Heart left ventricle (tissue), 16 donors: Measurements from ENCODE around the gene ATAD3B. TPM values are rescaled to one million over a fixed set of nuclear protein-coding genes. Genes with fewer than 3 reads are reported as not detected.
"Not testable (repeated sequence)": the region's sequence is repeated elsewhere in the genome, so short reads cannot be mapped to it uniquely, and the experiment has no call there.

ENCODE experiments used
- ATAC-seq, 4 donors: fragments of 200-7000 bp; cut with Tn5 transposase; one replicate each; pipeline ENCODE4 v1.9.1; 2020 to 2022; ENCODE audit warnings: moderate library complexity in 4 of 4, mild to moderate bottlenecking in 3 of 4, moderate number of reproducible peaks in 1 of 4
- DNase-seq, 5 donors: peaks; one replicate each; pipeline ENCODE4 v3.0.0-alpha.2; 2020
- H3K27ac ChIP-seq, 12 donors: fragments of 200-600 bp; sonication (generic) in 4 of 12; one replicate each; pipeline versions ENCODE4 v1.5.0 to v1.8.0; 2016 to 2022; ENCODE audit warnings: mild to moderate bottlenecking in 2 of 12
- H3K27me3 ChIP-seq, 9 donors: fragments of 200-600 bp; sonication (generic) in 2 of 9; one replicate each; pipeline versions ENCODE4 v1.5.1 to v1.8.0; 2016 to 2022; ENCODE audit warnings: mild to moderate bottlenecking in 3 of 9
- H3K36me3 ChIP-seq, 9 donors: fragments of 200-600 bp; sonication (generic) in 2 of 9; one replicate each; pipeline versions ENCODE4 v1.5.0 to v1.8.0; 2018 to 2022; ENCODE audit warnings: mild to moderate bottlenecking in 2 of 9
- H3K4me1 ChIP-seq, 12 donors: fragments of 200-600 bp; sonication (generic) in 4 of 12; one replicate each; pipeline versions ENCODE4 v1.5.0 to v1.8.0; 2016 to 2022; ENCODE audit warnings: mild to moderate bottlenecking in 3 of 12
- H3K4me3 ChIP-seq, 12 donors: fragments of 200-600 bp; sonication (generic) in 4 of 12; one replicate each; pipeline versions ENCODE4 v1.5.0 to v1.8.0; 2017 to 2022; ENCODE audit warnings: mild to moderate bottlenecking in 9 of 12, moderate library complexity in 4 of 12
- H3K9me3 ChIP-seq, 12 donors: fragments of 200-600 bp; sonication (generic) in 4 of 12; one replicate each; pipeline versions ENCODE4 v1.5.0 to v1.8.0; 2016 to 2022; ENCODE audit warnings: mild to moderate bottlenecking in 1 of 12
- POLR2A ChIP-seq, 2 donors: fragments of 450-650 bp; IDR thresholded peaks; one replicate each; pipeline ENCODE4 v1.6.1; 2017; ENCODE audit warnings: antibody characterized with exemption in 2 of 2, mild to moderate bottlenecking in 2 of 2, moderate library complexity in 2 of 2
- WGBS, 4 donors: extraction: QIAGEN DNeasy Blood & Tissue Kit in 2 of 4; methylation state at CpG; one replicate each; pipeline versions ENCODE4 v1.1.5 to v1.1.7; 2013 to 2018; 5-methylcytosine and 5-hydroxymethylcytosine counted together
- intact Hi-C, 10 donors: fragments of 100-400 bp; cut with DNase I; formaldehyde crosslinking; loops; one replicate each; pipeline versions ENCODE4 v1.11.1 to v1.14.2; 2022
- polyA plus RNA-seq, 2 donors: library from polyadenylated mRNA; stranded (reverse); fragments of 200-250 nt; gene quantifications; one replicate each; pipeline ENCODE4 v1.2.3, GENCODE V29; 2013
- total RNA-seq, 9 donors: library from RNA; depleted of rRNA in 2 of 9; stranded (reverse); fragments of >200 nt in 2 of 9; fragmentation: NEBNext Ultra II Directional in 3 of 9; extraction: Animal tissue kit (Norgen Biotek cat#: 25700) in 3 of 9; gene quantifications; one replicate each; pipeline versions ENCODE4 v1.1.0 to v1.2.4, GENCODE V29; 2016 to 2023
- TF ChIP-seq, protein P1 (sequence below), 12 donors: fragments of 200-600 bp; sonication (generic) in 4 of 12; IDR thresholded peaks; one replicate each; pipeline versions ENCODE4 v1.5.0 to v1.8.0; 2018 to 2022; ENCODE audit warnings: antibody characterized with exemption in 12 of 12, mild to moderate bottlenecking in 5 of 12
- donor health status: ischemic (EF 13 %, LVEDD 7.1; RV severe dilation, severe dysfunction).
- donor health status: healthy with polysubstance abuse.
- donor health status: DM: no; HTN: yes; CAD: no.
- donor health status: DM: no; HTN: no; CAD: no.
- donor health status: ischemic (EF 25% LVEDD 6.9; RV normal size, moderate dysfunction).
- donor health status: ischemic (EF 25% LVEDD 5.7; RV mildly dilated, moderate dysfunction).
- donor health status: healthy.
- donor health status: DM: yes; HTN: yes; CAD: no.
- donor health status: ischemic (EF 35%, LVEDD 5.7; RV mildly dilated, moderate dysfunction).
- donor health status: nonischemic (EF 11% LVEDD 7.7; RV severe dilation, severe dysfunction).
- donor health status: DM: yes; HTN: yes; CAD: no.
- donor health status: PGD.
- donor health status: ischemic (EF 29% LVEDD 5.4; RV normal size, mild dysfunction).
- donor health status: nonischemic (EF 23%, LVEDD 6.1; RV moderate dilation, normal function).

Gene ATAD3B
- total and polyA plus RNA-seq, 11 donors, result 2.2 to 15.6 (median 7.0) TPM

- H3K27me3 ChIP-seq, H3K36me3 ChIP-seq, H3K9me3 ChIP-seq: not testable (repeated sequence)
- Histone ChIP-seq H3K4me3 (peak overlapping the region in 10 of 12 donors; percentile 5 to 46 (median 32)), H3K27ac (peak overlapping the region; percentile 19 to 86 (median 76)), H3K4me1 (peaks cover 0 to 15% (median 7%) of the 10 kb centered on the region in 12 donors)
- 33 to 43% (median 37%) methylated on average over 16 of the region's 16 CpGs for WGBS, 4 donors
- peak; percentile 55 to 83 (median 66) for DNase-seq
- intact Hi-C loops, result loop anchor here in 6 of 10 donors (5.0 to 10.0 kb wide), 3 partner anchors 63 to 130 kb away; partner anchors contain the start of genes AURKAIP1 (in 5 of the 6) and MRPL20 (in 3 of the 6)
- TF ChIP-seq, protein P1, sequence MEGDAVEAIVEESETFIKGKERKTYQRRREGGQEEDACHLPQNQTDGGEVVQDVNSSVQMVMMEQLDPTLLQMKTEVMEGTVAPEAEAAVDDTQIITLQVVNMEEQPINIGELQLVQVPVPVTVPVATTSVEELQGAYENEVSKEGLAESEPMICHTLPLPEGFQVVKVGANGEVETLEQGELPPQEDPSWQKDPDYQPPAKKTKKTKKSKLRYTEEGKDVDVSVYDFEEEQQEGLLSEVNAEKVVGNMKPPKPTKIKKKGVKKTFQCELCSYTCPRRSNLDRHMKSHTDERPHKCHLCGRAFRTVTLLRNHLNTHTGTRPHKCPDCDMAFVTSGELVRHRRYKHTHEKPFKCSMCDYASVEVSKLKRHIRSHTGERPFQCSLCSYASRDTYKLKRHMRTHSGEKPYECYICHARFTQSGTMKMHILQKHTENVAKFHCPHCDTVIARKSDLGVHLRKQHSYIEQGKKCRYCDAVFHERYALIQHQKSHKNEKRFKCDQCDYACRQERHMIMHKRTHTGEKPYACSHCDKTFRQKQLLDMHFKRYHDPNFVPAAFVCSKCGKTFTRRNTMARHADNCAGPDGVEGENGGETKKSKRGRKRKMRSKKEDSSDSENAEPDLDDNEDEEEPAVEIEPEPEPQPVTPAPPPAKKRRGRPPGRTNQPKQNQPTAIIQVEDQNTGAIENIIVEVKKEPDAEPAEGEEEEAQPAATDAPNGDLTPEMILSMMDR (IDR thresholded peaks at IDR 0.05), result peak; percentile 55 to 77 (median 60)
- peak; percentile 16 to 52 (median 33) for ATAC-seq
These were observed 33.3 kb downstream of the ATAD3B start for GRCh38 chr1:1504777-1505365.

DNA sequence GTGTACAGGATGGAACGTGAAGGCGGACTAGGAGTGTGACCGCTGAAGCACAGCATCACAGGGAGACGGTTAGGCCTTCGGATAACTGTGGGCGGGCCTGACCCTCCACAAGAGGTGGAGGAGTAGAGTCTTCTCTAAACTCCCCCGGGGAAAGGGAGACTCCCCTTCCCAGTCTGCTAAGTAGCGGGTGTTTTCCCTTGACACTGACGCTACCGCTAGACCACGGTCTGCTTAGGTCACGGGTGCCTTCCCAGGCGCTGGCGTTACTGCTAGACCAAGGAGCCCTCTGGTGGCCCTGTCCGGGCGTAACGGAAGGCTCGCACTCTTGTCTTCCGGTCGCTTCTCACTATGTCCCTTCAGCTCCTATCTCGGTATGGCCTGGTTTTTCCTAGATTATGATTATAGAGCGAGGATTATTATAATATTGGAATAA is 33.8 kb downstream of the ATAD3B start:
- H3K27me3 ChIP-seq, H3K9me3 ChIP-seq, H3K36me3 ChIP-seq: not testable (repeated sequence)
- intact Hi-C loops, result loop anchor here in 6 of 10 donors (10.0 kb wide), 2 partner anchors 101 to 131 kb away; partner anchors contain the start of genes AURKAIP1 (in 5 of the 6) and MRPL20 (in 3 of the 6)
- Histone ChIP-seq H3K27ac (peak overlapping the region; percentile 19 to 86 (median 76)), H3K4me3 (peak overlapping the region in 10 of 12 donors; percentile 5 to 46 (median 32)), H3K4me1 (peaks cover 0 to 15% (median 7%) of the 10 kb centered on the region in 12 donors)
- ATAC-seq, result peak in 3 of 4 donors; percentile 40 to 77 (median 58)
- 2 to 25% (median 8%) methylated on average over 10 to 17 of the region's 22 CpGs for WGBS, 4 donors
- TF ChIP-seq, protein P1 (IDR thresholded peaks at IDR 0.05), result peak in 10 of 12 donors; percentile 17 to 48 (median 31)
- peak in 4 of 5 donors; percentile 39 to 63 (median 54) for DNase-seq

DNA sequence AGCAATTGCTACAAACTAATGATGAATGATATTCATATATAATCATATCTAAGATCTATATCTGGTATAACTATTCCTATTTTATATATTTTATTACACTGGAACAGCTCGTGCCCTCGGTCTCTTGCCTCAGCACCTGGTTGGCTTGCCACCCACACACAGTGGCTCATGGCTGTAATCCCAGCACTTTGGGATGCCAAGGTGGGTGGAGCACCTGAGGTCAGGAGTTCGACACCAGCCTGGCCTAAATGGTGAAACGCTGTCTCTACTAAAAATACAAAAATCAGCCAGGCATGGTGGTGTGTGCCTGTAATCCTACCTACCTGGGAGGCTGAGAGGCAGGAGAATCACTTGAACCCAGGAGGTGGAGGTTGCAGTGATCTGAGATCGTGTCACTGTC is 34.2 kb downstream of the ATAD3B start:
- not testable (repeated sequence) for H3K9me3 ChIP-seq, H3K27me3 ChIP-seq, H3K36me3 ChIP-seq, DNase-seq, ATAC-seq
- H3K4me1 ChIP-seq, result peaks cover 0 to 16% (median 10%) of the 10 kb centered on the region in 12 donors
- WGBS, 4 donors, result 79 to 82% (median 79%) methylated on average over 5 of the region's 5 CpGs
- peak overlapping the region in 11 of 12 donors; percentile 26 to 86 (median 74) for H3K27ac ChIP-seq
- peak overlapping the region in 4 of 12 donors; percentile 32 to 46 (median 42) for H3K4me3 ChIP-seq
- intact Hi-C loops, result loop anchor here in 6 of 10 donors (10.0 kb wide), 2 partner anchors 101 to 131 kb away; partner anchors contain the start of genes AURKAIP1 (in 5 of the 6) and MRPL20 (in 3 of the 6)

DNA sequence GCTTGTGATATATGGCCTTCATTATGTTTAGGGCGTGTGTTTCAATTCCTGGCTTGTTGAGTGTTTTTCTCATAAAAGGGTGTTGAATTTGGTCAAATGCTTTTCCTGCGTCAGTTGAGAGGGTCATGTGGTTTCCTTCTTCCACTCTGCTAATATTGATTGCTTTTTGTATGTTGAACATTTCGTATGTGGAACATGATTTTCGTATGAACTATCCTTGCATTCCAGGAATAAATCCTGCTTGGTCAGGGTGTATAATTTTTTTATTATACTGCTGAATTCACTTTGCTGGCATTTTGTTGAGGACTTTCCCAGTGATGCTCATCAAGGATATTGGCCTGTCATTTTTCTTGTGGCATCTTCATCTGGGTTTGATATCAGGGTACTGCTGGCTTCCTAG is 35.7 kb downstream of the ATAD3B start:
- ATAC-seq, result no peak
- Histone ChIP-seq H3K9me3 (no peaks in the 10 kb centered on the region), H3K27me3 (no peaks in the 10 kb centered on the region), H3K4me1 (peaks cover 0 to 23% (median 15%) of the 10 kb centered on the region in 12 donors), H3K27ac (no peak overlapping the region), H3K4me3 (no peak overlapping the region), H3K36me3 (no peaks in the 10 kb centered on the region)
- no peak for TF ChIP-seq POLR2A (IDR thresholded peaks at IDR 0.05)
- TF ChIP-seq, protein P1 (IDR thresholded peaks at IDR 0.05), result no peak
- no peak for DNase-seq
- 92 to 96% (median 95%) methylated on average over 4 of the region's 4 CpGs for WGBS, 4 donors
- intact Hi-C loops, result loop anchor here in 6 of 10 donors (10.0 kb wide), 2 partner anchors 103 to 133 kb away; partner anchors contain the start of genes AURKAIP1 (in 5 of the 6) and MRPL20 (in 3 of the 6)

DNA sequence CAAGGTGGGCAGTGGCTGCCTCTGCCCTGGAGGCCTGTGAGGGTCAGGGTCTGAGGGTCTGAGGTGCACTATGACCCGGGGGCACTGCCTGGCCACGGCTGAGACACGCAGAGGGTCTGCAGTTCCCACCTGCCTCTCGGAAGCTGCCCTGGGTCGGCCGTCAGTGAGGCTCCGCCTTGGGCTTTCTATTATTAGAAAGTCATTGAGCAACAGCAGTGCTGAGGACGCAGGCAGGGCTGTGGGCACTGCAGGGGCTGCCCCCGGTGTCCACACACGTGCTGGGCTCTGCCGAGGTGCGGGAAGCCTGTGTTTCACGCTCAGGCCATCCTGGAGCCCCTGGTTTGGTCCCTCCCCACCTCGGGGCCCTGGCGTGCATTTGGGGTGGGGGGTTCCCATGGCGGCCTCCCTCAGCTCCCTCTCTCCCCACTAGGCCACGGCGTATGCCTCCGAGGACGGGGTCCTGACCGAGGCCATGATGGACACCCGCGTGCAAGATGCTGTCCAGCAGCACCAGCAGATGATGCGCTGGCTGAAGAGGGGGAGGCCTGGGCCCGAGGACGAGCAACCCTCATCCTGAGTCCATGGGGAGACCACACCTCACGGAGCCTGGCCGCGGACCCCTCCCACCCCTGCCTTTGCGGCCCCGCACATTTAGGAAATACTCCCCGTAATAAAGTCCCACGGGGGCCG is 37.4 kb downstream of the ATAD3B start:
- not testable (repeated sequence) for H3K9me3 ChIP-seq, H3K4me3 ChIP-seq, H3K27me3 ChIP-seq, H3K36me3 ChIP-seq
- peak overlapping the region in 7 of 12 donors; percentile 17 to 70 (median 50) for H3K27ac ChIP-seq
- DNase-seq, result peak in 2 of 5 donors; percentile 57 to 62
- peak in 3 of 4 donors; percentile 27 to 61 (median 30) for ATAC-seq
- 35 to 98% (median 61%) methylated on average over 5 to 32 of the region's 34 CpGs for WGBS, 4 donors
- intact Hi-C loops, result loop anchor here in 6 of 10 donors (10.0 kb wide), 2 partner anchors 104 to 134 kb away; partner anchors contain the start of genes AURKAIP1 (in 5 of the 6) and MRPL20 (in 3 of the 6)
- peaks cover 0 to 25% (median 15%) of the 10 kb centered on the region in 12 donors for H3K4me1 ChIP-seq

DNA sequence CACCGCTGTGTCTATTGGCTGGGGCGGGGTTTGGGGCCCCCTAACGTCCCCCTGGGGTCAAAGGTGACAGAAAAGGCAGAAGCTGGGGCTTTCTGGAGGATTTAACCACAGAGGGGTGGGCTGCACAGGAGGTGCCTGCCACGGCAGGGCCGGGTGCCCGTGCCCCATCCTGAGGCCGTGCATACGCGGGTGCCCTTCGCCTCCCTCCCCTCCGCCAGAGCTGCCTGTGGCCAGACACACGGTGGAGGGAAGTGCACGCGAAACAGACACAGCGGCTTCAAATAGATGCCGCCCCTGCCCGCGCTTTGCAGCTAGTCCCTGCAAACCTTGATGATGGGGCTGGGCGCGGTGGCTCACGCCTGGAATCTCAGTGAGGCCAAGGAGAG is 37.9 kb downstream of the ATAD3B start:
- H3K4me3 ChIP-seq, DNase-seq, H3K36me3 ChIP-seq, ATAC-seq, H3K27me3 ChIP-seq, H3K9me3 ChIP-seq: not testable (repeated sequence)
- intact Hi-C loops, result loop anchor here in 6 of 10 donors (10.0 kb wide), 2 partner anchors 105 to 135 kb away; partner anchors contain the start of genes AURKAIP1 (in 5 of the 6) and MRPL20 (in 3 of the 6)
- H3K27ac ChIP-seq, result peak overlapping the region in 1 of 12 donors; percentile 70
- 82 to 94% (median 87%) methylated on average over 3 to 18 of the region's 21 CpGs for WGBS, 4 donors
- peaks cover 0 to 25% (median 15%) of the 10 kb centered on the region in 12 donors for H3K4me1 ChIP-seq
